GM23248 (cell line): Measurements from ENCODE around the gene BACE2.

Source experiments
- EZH2 ChIP-seq: fragments of 200-600 bp; sonication (generic); IDR thresholded peaks from 2 replicates; pipeline ENCODE4 v1.6.1; 2018; ENCODE audit warnings: antibody characterized with exemption, mild to moderate bottlenecking; ENCODE audit not compliant: insufficient read depth, poor library complexity, severe bottlenecking
- EZH2phosphoT487 ChIP-seq: fragments of 200-600 bp; sonication (generic); IDR thresholded peaks from 2 replicates; pipeline ENCODE4 v1.6.1; 2018; ENCODE audit warnings: antibody characterized with exemption, moderate library complexity, mild to moderate bottlenecking, low read depth; ENCODE audit not compliant: insufficient read depth

- TF ChIP-seq EZH2 (no peak), EZH2phosphoT487 (no peak)
Measured at GRCh38 chr21:41321908-41322495, 154.0 kb downstream of the BACE2 start.
